K562 (cell line): Measurements from ENCODE around the gene ERICH6B. TPM values are rescaled to one million over a fixed set of nuclear protein-coding genes. Genes with fewer than 3 reads are reported as not detected.
A peak's percentile ranks its signal among the peaks of the same experiment; 100 is the strongest.
"Not testable (repeated sequence)": the region's sequence is repeated elsewhere in the genome, so short reads cannot be mapped to it uniquely, and the experiment has no call there.

Experiments used
- ATAC-seq: fragments of 200-7000 bp; cut with Tn5 transposase; 3 replicates; pipeline ENCODE4 v1.9.1; 2020; ENCODE audit warnings: moderate library complexity
- BruUV-seq: library from RNA; stranded (reverse); fragments of 400-500 nt; replicated peaks from 2 replicates; lab custom pipeline; 2021; lab: Mats Ljungman, UMichigan
- CTCF ChIA-PET: fragments of 300-600 bp; formaldehyde crosslinking; extraction: SDS; loops from one replicate; lab custom pipeline; 2021; ENCODE audit warnings: low intra/inter-chr PET ratio; lab: Yijun Ruan, JAX
- POLR2A ChIA-PET: fragments of 300-600, 350-650 bp; sonication (Branson Sonifier 250); formaldehyde crosslinking; extraction: SDS; loops from one replicate; lab custom pipeline; 2021; ENCODE audit warnings: antibody characterized with exemption, inconsistent platforms; lab: Yijun Ruan, JAX
- DNase-seq, 4 experiments: peaks; one replicate each; pipeline versions ENCODE4 v3.0.0 to v3.0.0-alpha.2; 2011 to 2018; ENCODE audit warnings: low spot score in 3 of 4, mixed read lengths in 3 of 4; ENCODE audit errors: extremely low read depth in 1 of 4
- FAIRE-seq: peaks from 2 replicates; lab custom pipeline; 2011; peaks lifted over from hg19 to GRCh38; lab: Jason Lieb, UNC
- H2AFZ ChIP-seq: 2 replicates; pipeline ENCODE4 v1.6.0; 2011; ENCODE audit warnings: low read depth, low read length, control low read depth, inconsistent platforms
- H3K27ac ChIP-seq: fragments of 200-600 bp; 3 replicates; pipeline ENCODE4 v1.8.0; 2011; ENCODE audit warnings: low read depth, mild to moderate bottlenecking, control low read depth, inconsistent platforms, low read length, moderate library complexity, mixed read lengths; ENCODE audit errors: extremely low read depth
- H3K27me3 ChIP-seq, 2 experiments: fragments of 300-600 bp in 1 of 2; 2 replicates in 1 of 2; 3 replicates in 1 of 2; pipeline versions ENCODE4 v1.6.0 to v1.8.0; 2011; ENCODE audit warnings: inconsistent platforms in 2 of 2, low read length in 2 of 2, mild to moderate bottlenecking in 1 of 2, mixed read lengths in 1 of 2, moderate library complexity in 1 of 2; ENCODE audit not compliant: control insufficient read depth in 2 of 2, insufficient read depth in 2 of 2
- H3K36me3 ChIP-seq: fragments of 300-600 bp; 3 replicates; pipeline ENCODE4 v1.8.0; 2011; ENCODE audit warnings: mild to moderate bottlenecking, low read length, inconsistent platforms; ENCODE audit not compliant: control insufficient read depth, insufficient read depth
- H3K4me1 ChIP-seq, 2 experiments: fragments of 200-600 bp in 1 of 2; replicated peaks in 1 of 2; 2 replicates in 1 of 2; 3 replicates in 1 of 2; pipeline versions ENCODE4 v1.5.1 to v1.8.0; 2011; ENCODE audit warnings: inconsistent platforms in 2 of 2, low read length in 2 of 2, mild to moderate bottlenecking in 1 of 2, mixed read lengths in 1 of 2, moderate library complexity in 1 of 2; ENCODE audit not compliant: control insufficient read depth in 2 of 2, insufficient read depth in 2 of 2
- H3K4me2 ChIP-seq: 2 replicates; pipeline ENCODE4 v1.6.1; 2011; ENCODE audit warnings: low read length, control low read depth, inconsistent platforms, mixed read lengths; ENCODE audit not compliant: insufficient read depth
- H3K4me3 ChIP-seq: fragments of 200-600 bp; sonication (generic), shearing (Covaris generic); 2 replicates; pipeline ENCODE4 v1.5.1; 2016; ENCODE audit warnings: control low read depth, inconsistent platforms
- H3K79me2 ChIP-seq: fragments of 200-600 bp; 3 replicates; pipeline ENCODE4 v1.8.0; 2011; ENCODE audit warnings: low read length, inconsistent platforms; ENCODE audit not compliant: control insufficient read depth, insufficient read depth
- H3K9ac ChIP-seq, 2 experiments: 2 replicates each; pipeline versions ENCODE4 v1.6.0 to v1.6.1; 2011; ENCODE audit warnings: low read depth in 2 of 2, low read length in 2 of 2, control low read depth in 1 of 2, inconsistent platforms in 1 of 2, mild to moderate bottlenecking in 1 of 2, mixed read lengths in 1 of 2; ENCODE audit not compliant: insufficient read depth in 1 of 2
- H3K9me1 ChIP-seq: one replicate; pipeline ENCODE4 v1.6.0; 2011; ENCODE audit warnings: inconsistent platforms, mild to moderate bottlenecking, low read length, moderate library complexity; ENCODE audit not compliant: control insufficient read depth, insufficient read depth
- H3K9me3 ChIP-seq: replicated peaks from 2 replicates; pipeline ENCODE4 v1.5.1; 2011; ENCODE audit warnings: low read depth, low read length, inconsistent platforms; ENCODE audit not compliant: control insufficient read depth, insufficient read depth
- H4K20me1 ChIP-seq: replicated peaks from 2 replicates; pipeline ENCODE4 v1.6.1; 2011; ENCODE audit warnings: low read length, inconsistent platforms, mixed read lengths; ENCODE audit not compliant: control insufficient read depth, insufficient read depth
- C11orf30 ChIP-seq: fragments of 450-650 bp; IDR thresholded peaks from 2 replicates; pipeline ENCODE4 v1.6.1; 2016; ENCODE audit warnings: low read depth, mild to moderate bottlenecking
- CXXC5 ChIP-seq: fragments of 250-450 bp; sonication (Bioruptor Pico); IDR thresholded peaks from 2 replicates; pipeline ENCODE4 v1.8.0; 2022; ENCODE audit warnings: inconsistent platforms, mild to moderate bottlenecking, moderate library complexity
- MAFF ChIP-seq: IDR thresholded peaks from 2 replicates; pipeline ENCODE4 v1.6.1; 2012; ENCODE audit warnings: low read length, improper control_type of control experiment
- MAFG ChIP-seq: fragments of 450-650 bp; conservative IDR thresholded peaks from 2 replicates; pipeline ENCODE4 v1.6.1; 2016; ENCODE audit warnings: missing genetic modification characterization, missing compliant biosample characterization
- MAFK ChIP-seq: IDR thresholded peaks from 2 replicates; pipeline ENCODE4 v1.6.1; 2011; ENCODE audit warnings: low read length, improper control_type of control experiment
- NFE2L1 ChIP-seq: fragments of 450-650 bp; IDR thresholded peaks from 2 replicates; pipeline ENCODE4 v1.6.1; 2016; ENCODE audit warnings: missing genetic modification characterization, low read depth, mild to moderate bottlenecking, missing compliant biosample characterization, moderate library complexity, borderline replicate concordance
- POLR2AphosphoS2 ChIP-seq: IDR thresholded peaks from 2 replicates; pipeline ENCODE4 v1.6.1; 2012; ENCODE audit warnings: low read length, improper control_type of control experiment
- PPARD ChIP-seq: fragments of 250-450 bp; sonication (Bioruptor Pico); IDR thresholded peaks from 2 replicates; pipeline ENCODE4 v1.8.0; 2022; ENCODE audit warnings: inconsistent platforms, mild to moderate bottlenecking, moderate library complexity
- ZNF316 ChIP-seq: fragments of 450-650 bp; IDR thresholded peaks from 2 replicates; pipeline ENCODE4 v1.6.1; 2016
- WGBS: fragments of 100-300 bp; shearing (Covaris generic); methylation state at CpG from one replicate; pipeline ENCODE4 v1.1.6; 2016; ENCODE audit warnings: low coverage, mixed read lengths; ENCODE audit not compliant: insufficient coverage; ENCODE audit errors: missing lambda C conversion rate; 5-methylcytosine and 5-hydroxymethylcytosine counted together
- in situ Hi-C: fragments of 300-500 bp; cut with MboI; formaldehyde crosslinking; loops from 4 replicates; pipeline ENCODE4 v1.15.0; 2018; ENCODE audit warnings: inconsistent platforms, mixed read lengths
- intact Hi-C: fragments of 100-400 bp; cut with micrococcal nuclease; formaldehyde crosslinking; loops from 2 replicates; pipeline ENCODE4 v1.14.2; 2022
- polyA plus RNA-seq, 8 experiments: library from polyadenylated mRNA; depleted of rRNA in 4 of 8; stranded (reverse) in 5 of 8; unstranded in 3 of 8; fragments of >200 nt; fragmentation: Nextera tagmentation in 2 of 8; fragmentation: Illumina TruSeq in 1 of 8; extraction: Ambion mirVana in 2 of 8; extraction: Trizol in 1 of 8; gene quantifications; 2 replicates each; pipeline versions ENCODE4 v1.2.1 to v1.2.3, GENCODE V29; 2011 to 2014; ENCODE audit warnings: inconsistent platforms in 1 of 8, missing spikeins in 1 of 8
- total RNA-seq, 7 experiments: library from RNA; depleted of rRNA in 6 of 7; stranded (reverse); fragments of >200 nt in 6 of 7; fragmentation: Illumina TruSeq in 2 of 7; extraction: Trizol in 2 of 7; gene quantifications; 2 replicates each; pipeline versions ENCODE4 v1.2.1 to v1.2.3, GENCODE V29; 2011 to 2021; ENCODE audit warnings: low replicate concordance in 1 of 7
- TF ChIP-seq, protein P1 (sequence below): fragments of 450-650 bp; IDR thresholded peaks from 2 replicates; pipeline ENCODE4 v1.6.1; 2016; ENCODE audit warnings: mild to moderate bottlenecking
- TF ChIP-seq, protein P2 (sequence below): fragments of 450-650 bp; IDR thresholded peaks from one replicate; pipeline ENCODE4 v1.6.1; 2018; ENCODE audit warnings: mild to moderate bottlenecking, moderate library complexity; ENCODE audit not compliant: partially characterized antibody

ERICH6B gene
- total and polyA plus RNA-seq, 9 of the 15 experiments (the other 6 are each of a cell fraction or from before 2014, with no cell fraction given): not detected

DNA sequence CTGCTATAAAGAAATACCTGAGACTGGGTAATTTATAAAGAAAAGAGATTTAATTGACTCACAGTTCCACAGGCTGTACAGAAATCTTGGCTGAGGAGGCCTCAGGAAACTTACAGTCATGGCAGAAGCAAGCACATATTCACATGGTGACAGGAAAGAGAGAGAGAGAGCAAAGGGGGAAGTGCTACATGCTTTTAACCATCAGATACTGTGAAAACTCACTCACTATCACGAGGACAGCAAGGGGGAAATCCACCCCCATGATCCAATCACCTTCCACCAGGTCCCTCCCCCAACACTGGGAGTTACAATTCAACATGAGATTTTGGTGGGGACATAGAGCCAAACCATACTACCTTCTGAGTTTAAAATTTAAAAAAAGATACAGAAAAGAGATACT lies 44.9 kb upstream of the ERICH6B start:
- H4K20me1 ChIP-seq, POLR2A ChIA-PET, H3K9me3 ChIP-seq, H3K4me1 ChIP-seq, DNase-seq, H3K36me3 ChIP-seq, in situ Hi-C loops, BruUV-seq, H3K79me2 ChIP-seq, H3K27me3 ChIP-seq, H3K9ac ChIP-seq, H2AFZ ChIP-seq, intact Hi-C loops, H3K4me2 ChIP-seq, CTCF ChIA-PET, H3K9me1 ChIP-seq, H3K27ac ChIP-seq, FAIRE-seq, H3K4me3 ChIP-seq, ATAC-seq: not testable (repeated sequence)
- 0% methylated on average over 1 of the region's 1 CpG for WGBS

DNA sequence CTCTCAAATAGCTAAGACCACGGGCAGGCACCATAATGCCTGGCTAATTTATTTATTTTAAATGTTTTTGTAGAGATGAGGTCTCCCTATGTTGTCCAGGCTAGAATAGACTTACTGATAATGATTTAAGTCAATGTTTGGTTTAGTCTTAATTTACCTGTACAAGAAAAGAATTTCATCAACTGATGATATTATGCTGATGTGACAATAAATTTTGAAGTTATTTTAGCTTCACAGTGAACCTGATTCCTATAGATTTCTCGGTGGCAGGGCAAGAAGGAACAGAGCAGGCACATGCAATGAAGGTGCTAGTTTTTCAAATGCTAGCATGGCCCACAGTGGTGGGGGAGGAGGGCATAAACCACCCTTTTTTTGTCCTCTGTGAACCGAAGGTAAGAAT lies 44.0 kb upstream of the ERICH6B start:
- Histone ChIP-seq H3K27ac (no peak overlapping the region), H3K4me2 (no peak overlapping the region), H3K4me1 (no peaks in the 10 kb centered on the region), H3K36me3 (no peaks in the 10 kb centered on the region), H2AFZ (no peak overlapping the region), H3K4me3 (no peak overlapping the region), H3K9me3 (no peaks in the 10 kb centered on the region), H3K9me1 (no peaks in the 10 kb centered on the region), H4K20me1 (no peaks in the 10 kb centered on the region), H3K9ac (no peak overlapping the region), H3K79me2 (no peaks in the 10 kb centered on the region), H3K27me3 (no peaks in the 10 kb centered on the region)
- in situ Hi-C loops (no loop called here), intact Hi-C loops (no loop called here)
- FAIRE-seq: no peak
- CTCF ChIA-PET: no interaction called here
- DNase-seq: no peak
- BruUV-seq: no TSS peak
- no peak for ATAC-seq
- WGBS: 0% methylated on average over 3 of the region's 3 CpGs
- POLR2A ChIA-PET: no interaction called here
- TF ChIP-seq, protein P1, sequence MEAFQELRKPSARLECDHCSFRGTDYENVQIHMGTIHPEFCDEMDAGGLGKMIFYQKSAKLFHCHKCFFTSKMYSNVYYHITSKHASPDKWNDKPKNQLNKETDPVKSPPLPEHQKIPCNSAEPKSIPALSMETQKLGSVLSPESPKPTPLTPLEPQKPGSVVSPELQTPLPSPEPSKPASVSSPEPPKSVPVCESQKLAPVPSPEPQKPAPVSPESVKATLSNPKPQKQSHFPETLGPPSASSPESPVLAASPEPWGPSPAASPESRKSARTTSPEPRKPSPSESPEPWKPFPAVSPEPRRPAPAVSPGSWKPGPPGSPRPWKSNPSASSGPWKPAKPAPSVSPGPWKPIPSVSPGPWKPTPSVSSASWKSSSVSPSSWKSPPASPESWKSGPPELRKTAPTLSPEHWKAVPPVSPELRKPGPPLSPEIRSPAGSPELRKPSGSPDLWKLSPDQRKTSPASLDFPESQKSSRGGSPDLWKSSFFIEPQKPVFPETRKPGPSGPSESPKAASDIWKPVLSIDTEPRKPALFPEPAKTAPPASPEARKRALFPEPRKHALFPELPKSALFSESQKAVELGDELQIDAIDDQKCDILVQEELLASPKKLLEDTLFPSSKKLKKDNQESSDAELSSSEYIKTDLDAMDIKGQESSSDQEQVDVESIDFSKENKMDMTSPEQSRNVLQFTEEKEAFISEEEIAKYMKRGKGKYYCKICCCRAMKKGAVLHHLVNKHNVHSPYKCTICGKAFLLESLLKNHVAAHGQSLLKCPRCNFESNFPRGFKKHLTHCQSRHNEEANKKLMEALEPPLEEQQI: no peak
- TF ChIP-seq C11orf30 (peak; percentile 72; the same call in 1 of the 2 replicates), MAFF (peak; percentile 86), MAFG (tag) (peak; percentile 73), CXXC5 (CRISPR knock-in tag) (no peak), POLR2AphosphoS2 (no peak), PPARD (CRISPR knock-in tag) (no peak), ZNF316 (peak; percentile 87), NFE2L1 (tag) (no peak), MAFK (peak; percentile 83)
- TF ChIP-seq, protein P2, sequence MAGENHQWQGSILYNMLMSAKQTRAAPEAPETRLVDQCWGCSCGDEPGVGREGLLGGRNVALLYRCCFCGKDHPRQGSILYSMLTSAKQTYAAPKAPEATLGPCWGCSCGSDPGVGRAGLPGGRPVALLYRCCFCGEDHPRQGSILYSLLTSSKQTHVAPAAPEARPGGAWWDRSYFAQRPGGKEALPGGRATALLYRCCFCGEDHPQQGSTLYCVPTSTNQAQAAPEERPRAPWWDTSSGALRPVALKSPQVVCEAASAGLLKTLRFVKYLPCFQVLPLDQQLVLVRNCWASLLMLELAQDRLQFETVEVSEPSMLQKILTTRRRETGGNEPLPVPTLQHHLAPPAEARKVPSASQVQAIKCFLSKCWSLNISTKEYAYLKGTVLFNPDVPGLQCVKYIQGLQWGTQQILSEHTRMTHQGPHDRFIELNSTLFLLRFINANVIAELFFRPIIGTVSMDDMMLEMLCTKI: no peak
